GM21515 (cell line): ENCODE measurements around the gene QKI.
A peak's percentile ranks its signal among the peaks of the same experiment; 100 is the strongest.

Source experiments
- ATAC-seq: cut with Tn5 transposase; IDR thresholded peaks from one replicate; pipeline ENCODE4 v1.9.1; 2021; ENCODE audit not compliant: unreplicated experiment

QKI gene

DNA sequence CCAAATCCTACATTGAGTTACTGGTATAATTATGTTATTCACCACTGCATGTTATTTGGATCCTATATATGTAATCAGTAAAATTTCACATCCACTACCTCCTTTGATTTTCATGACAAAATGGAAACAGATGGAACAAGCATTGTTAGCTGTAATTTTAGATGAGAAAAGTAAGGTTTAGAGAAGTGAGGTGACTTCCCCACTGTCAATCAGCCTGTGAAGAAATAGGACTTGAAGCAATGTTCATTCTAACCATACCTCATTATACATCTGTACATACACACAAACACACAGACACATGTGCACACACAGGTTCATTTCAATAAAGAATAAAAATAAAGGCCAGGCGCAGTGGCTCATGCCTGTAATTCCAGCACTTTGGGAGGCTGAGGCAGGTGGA, 23.7 kb upstream of the QKI start:
- no peak for ATAC-seq

DNA sequence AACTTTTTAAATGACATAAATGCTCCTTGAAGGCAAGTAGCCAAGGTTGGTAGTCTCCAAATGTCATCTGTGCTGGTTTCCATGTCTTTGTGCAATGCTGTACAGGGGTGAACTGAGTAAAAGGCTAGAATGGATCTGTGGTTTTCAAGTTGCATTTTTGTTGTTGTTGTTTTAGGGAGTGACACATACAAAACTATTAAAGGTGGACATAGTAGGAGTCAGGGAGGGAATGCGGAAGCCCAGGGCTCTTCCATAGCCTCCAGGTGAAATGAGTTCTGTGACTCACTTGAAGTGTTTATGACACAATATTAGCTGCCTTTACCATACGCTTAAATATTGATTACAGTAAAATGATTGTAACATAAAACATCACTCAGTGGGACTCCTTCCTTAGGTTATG, 22.5 kb upstream of the QKI start:
- ATAC-seq, result no peak

DNA sequence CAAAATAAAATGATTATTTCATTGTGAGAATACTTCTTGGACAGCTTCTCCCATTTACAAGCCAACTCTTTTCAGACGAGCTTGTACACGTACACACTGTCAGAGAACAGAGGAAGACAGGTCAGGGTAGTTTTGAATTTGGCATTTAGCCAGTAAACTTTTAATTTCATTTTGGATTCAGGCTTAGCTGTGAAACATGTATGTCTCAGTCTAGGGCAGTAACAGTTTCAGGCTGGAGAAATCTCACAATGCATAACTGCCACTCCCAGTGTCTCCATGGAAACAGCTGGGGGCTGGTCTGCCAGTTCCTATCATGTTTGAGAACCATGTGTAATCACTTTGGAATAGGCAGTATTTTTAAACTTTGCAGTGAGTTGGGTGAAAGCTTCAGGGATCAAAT, 22.0 kb upstream of the QKI start:
- no peak for ATAC-seq

DNA sequence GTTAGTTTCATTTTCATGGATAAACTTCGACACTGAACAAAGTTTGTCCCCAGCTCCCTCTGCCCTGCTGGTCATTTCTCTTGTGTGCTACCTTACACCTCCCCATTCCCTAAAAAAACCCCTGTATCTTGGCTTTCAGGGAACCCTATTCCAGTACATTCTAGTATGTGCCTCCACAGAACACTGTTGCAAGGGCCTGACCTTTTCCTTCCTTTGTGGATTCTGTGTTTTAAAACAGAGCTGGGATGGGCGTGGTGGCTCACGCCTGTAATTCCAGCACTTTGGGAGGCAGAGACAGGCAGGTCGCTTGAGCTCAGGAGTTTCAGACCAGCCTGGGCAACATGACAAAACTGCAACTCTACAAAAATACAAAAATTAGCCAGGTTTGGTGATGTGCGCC, 20.6 kb upstream of the QKI start:
- ATAC-seq, result no peak

DNA sequence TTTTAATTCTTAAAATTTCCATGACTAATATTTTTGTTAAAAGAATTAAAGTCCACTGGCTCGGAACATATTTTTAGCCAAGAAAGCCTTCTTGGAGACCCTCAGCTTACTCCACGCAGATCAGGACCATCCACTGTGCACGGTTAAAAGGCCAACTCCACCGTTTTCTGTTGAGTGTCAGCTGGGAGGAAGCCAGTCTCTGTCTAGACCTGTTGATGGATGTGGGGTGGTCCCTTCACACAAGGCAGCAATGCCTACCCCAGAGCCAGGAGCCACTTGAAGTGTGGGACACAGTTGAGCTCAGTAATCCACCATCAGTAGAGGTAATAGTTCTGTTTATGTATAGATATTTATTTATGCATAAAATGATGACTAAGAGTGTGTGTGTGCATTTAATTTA, 19.9 kb upstream of the QKI start:
- no peak for ATAC-seq

DNA sequence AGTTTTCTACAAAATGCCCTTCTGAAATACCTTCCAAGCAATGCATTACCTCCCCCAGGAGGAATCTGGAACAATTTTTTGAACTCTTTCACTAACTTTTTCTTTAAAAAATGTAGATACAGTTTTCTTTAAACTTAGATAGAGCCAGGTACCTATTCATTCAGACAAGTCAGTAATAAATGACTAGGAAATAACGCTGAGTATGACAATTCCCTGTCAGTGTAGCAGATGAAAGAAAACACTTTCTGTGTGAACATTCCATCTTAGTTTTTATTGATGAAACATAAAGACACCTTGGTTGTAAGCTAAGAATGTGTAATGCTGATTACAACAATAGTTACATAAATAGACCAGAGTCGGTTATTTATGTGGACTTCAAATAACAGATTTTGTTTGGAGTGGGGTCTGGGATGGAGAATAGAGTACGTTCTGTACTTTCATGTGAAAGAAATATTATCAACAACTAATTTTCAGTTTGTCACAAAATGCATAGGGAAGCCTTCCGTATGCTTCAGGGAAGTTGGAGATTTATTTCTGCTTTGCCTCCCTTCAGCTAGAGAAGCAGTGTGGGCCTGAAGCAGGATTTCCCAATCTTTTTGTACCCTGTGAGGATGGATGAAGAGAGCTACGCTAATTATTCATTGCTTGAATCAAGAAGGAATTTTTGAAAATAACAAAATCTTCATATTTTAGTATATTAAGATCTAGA, 19.2 kb upstream of the QKI start:
- no peak for ATAC-seq

DNA sequence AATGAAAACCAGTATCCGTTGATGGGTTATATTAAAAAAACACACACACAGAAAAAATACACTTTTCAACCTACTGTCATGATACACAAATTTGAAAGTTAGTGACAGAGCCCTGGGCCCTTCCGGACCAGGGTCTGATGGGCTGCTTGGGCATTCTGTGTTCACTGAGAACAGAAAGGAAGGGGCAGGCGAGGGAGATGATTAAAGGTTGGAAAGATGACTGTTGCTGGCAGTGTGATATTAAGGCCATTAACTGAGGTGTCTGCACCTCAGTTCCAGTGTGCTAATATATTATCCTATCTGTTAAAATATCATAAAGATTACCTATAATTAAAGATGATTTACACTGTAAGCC, 18.7 kb upstream of the QKI start:
- ATAC-seq, result no peak

DNA sequence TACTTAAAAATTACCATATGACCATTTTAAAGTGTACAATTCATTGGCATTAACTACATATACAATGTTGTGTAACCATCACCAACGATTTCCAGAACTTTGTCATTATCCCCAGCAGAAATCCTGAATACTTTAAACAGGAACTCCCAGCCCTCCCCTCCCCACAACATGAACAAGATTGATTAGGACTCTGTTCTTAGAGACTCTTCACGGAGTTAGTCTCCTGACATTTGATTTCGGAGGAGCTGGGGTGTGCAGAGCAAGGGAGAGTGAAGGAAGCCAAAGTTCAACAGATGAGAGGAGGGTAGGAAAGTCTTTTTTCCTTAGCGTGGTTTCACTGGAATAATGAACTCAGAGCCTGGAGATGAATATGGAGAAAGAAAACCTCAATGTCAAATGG, 17.2 kb upstream of the QKI start:
- ATAC-seq, result no peak

DNA sequence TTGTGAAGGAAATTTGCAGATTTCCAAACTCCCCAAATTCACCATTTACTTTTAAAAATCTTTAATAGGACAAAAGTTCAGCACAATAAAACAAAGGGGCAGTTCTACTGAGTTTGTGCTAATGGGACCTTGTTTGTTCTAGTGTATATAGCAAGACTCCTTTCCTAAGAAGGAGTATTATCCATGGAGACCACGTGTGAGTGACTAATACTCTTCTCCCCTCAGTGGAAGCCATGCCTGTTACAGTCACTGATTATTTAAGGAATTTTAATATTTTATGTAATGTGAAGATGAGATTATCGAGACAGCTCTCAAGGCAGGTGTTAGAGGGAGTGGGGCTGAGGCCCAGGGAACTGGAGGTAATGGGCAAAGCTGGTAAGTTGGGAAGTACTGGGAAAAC, 16.4 kb upstream of the QKI start:
- ATAC-seq, result no peak

DNA sequence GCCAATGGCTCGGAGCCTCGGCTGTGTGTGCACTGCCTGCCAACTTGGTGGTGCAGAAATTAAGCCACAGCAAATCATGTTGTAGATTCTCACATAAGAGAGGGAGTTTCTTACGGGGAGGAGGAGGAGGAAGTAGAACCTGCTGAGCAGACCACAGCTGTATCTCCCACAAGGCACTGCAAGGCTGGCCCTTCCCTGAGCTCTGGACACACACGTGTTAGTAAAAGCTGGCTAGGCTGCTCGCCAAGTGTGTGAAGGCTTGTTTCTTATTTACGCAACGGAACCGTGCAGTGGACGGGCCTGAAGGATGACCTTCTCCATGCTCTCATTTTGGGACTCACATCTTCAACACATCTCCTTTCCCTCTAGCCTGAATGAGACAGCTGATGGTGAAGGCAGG, 15.7 kb upstream of the QKI start:
- peak; percentile 54 for ATAC-seq

DNA sequence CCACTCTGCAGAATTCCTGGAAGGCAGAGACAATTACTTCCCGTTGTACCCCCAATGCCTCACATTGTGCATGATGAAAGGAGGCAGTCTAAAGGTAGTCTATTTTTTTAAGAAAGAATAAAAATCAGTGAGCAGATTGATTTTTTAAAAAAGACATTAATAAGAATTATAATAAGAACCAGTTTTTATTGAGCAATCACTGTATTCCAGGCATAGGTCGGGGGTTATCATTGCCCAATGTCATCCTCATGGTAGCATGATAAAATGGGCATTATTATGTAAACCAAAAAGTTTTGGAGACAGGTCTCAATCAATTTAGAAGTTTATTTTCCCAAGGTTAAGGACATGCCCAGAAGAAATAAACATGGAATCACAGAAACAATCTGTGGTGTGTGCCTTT, 14.0 kb upstream of the QKI start:
- ATAC-seq, result no peak

DNA sequence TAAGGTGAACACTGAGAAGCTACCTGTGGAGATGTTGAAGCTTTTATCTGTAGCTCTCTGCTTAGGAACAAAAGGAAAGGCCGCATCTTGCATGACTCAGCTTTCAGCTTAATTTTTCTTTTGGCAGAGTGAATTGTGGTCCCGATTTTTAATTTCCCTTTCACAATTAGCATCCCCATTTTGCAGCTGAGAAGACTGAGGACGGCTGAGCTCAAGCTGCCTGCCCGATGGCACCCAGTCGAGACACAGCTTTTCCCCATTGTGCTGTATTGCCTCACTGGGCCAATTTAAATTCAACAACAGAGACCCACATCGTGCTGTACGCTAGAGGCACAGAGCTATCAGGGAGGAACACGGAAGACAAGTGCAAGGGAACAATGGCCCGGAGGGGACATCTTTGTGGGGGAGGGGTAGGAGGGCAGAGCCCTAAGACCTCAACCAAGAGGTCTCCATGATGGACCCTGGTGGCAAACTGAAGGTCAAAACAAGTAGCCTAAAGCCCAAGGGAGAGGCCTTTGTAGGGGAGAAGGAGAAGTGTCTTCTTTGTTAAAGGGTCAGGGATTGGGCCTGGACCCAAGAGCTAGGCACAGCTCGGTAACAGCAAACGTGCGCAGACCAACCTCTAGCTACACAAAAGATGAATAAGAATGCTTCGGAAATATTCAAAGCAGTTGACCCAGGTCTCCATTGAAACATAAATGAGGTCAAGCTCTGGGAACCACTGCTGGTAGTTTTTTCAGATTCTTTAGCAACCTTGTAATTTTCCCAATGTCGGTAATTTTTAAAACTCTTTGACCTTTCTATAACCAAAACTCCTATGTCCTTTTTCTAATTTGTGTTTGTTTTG, 13.3 kb upstream of the QKI start:
- ATAC-seq, result no peak

DNA sequence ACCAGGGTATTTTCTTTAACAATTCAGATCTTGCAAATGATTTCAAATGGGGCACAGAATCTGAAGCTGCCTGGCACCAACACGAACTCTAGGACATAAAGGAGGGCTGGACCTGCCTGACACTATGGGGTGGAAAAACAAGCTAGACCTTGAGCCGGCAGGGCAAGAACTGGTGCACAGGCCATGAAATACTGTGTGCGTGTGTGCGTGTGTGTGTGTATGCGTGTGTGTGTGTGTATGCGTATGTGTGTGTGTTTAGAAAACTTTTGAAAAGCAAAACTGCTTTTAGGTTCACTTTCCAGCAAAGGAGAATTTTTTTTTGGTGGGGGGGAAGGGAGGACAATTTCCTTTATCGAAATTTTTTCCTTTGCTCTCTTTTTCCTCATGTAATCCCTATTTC, 11.9 kb upstream of the QKI start:
- no peak for ATAC-seq

DNA sequence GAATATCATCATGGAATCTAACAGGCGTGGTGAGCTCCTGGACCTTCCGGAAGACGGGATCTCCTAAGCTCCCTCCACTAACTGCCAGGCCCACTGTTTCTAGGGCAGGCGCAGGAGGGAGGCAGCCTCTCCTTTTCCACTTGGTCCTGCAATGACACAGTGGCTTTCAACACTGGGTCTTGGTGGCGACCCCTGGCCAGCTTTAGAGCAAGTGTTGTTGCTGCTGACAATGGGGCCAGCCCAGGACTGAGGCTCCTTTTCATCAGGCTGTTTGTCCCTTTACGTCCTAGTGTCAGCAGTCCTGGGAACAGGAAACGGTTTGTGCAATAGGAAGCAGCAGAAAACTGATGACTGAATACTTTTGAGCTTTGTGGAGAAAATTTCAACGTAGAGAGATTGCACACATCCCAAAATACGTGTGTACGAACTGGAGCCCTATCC, 9.7 kb upstream of the QKI start:
- ATAC-seq, result no peak

DNA sequence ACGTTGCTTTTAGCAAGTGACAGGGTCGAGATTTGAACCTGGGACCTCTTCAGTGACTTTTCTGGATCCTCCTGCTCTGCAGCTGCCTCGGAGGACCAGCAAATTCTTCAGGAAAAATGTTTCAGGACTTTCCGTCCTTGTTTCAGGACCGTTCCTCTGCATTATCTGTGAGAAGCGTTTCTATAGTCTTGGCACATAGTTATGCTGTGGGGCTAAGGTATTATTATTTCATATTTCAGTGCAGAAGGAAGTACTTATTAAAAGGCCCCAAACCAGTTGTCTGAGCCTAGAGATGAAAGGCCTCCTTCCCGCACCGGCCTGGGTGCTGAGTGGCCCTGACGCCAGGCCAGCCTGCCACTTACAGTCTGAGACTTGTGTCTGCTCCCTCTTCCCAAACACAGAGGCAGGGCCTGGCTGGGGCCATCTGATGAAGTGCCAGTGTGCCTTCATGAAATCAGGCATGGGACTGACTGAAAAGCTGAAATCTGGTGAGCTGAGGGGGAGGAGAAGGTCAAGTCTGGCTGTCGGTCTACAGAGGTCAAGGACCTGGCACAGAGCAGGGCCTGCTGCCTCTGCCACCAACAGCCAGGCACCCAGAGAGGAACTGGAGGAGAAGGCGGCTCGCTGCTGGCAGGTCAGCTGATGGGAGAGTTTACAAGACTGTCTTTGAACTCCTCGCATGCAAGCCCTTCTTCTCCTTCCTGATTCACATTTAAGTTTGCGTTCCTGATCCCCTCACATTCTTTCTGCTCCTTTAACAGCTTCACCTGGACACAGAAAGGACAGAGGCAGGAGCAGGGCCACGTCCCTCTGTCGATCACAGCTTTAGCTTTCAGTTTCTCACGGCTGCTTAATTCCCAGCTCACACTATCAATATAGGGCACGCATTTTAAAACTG, 8.9 kb upstream of the QKI start:
- ATAC-seq, result peak; percentile 76

DNA sequence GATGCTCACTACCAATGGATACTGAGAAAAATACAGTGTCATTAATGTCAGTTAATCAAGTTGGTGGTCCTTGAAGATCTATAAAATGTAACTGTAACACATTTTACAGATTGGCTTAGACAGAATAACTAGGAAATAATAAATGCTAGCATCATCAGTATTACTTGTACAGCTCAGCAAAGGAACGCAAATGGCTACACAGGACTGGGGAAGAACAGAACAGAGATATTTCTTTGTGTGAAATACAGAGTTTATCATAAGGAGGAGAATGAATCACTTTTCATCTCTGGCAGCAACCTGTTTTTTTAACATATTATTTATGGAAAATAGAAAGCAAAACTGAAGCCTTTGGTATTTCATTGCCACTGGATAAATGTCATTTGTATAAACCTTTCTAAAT, 8.2 kb upstream of the QKI start:
- ATAC-seq, result peak; percentile 15

DNA sequence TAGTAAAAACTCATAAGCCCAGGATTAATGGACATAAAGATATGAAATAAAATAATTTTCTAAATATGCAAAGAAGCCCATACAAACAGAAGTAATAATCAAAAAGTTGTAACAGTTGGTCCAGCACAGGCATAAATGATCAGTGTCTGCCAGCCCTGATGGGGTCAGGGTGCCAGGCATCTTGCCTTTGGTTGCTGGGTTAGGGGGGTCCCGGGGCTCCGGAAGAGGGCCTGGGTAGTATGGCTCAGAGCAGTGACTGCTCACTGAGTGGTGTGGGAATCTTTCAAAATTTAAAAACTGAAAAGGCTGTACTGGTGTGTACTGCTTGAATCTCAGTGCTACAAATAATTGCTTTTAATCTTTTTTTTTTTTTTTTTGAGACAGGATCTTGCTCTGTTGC, 7.7 kb upstream of the QKI start:
- no peak for ATAC-seq

DNA sequence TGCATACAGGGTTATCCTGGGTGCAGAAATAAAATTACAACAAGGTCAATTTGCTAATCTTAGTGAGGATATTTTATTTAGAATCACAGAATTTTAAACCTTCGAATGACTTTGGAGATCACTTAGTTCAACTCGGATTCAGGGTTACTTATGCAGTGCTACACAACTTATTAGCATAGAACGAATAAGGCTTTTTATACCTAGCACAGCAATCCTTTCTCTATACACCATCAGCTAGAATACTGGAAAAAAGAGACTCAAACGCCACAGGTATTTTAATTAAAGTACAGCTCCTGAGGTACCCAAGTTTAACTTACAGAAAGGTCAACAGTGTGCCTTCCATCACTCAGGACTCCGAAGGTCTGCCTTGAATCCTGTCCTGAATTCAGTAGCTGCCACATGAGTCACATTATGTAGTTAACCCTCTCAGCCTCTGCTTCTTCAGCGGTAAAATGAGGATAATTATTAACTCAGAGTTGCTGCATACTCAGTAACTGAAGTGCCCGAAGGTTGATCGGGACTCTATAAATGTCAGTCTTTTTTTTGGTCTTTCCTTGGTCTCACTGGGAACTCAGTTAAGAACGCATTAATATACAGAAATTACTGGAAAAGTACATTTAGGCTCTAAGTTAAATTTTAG, 6.0 kb upstream of the QKI start:
- ATAC-seq, result no peak

DNA sequence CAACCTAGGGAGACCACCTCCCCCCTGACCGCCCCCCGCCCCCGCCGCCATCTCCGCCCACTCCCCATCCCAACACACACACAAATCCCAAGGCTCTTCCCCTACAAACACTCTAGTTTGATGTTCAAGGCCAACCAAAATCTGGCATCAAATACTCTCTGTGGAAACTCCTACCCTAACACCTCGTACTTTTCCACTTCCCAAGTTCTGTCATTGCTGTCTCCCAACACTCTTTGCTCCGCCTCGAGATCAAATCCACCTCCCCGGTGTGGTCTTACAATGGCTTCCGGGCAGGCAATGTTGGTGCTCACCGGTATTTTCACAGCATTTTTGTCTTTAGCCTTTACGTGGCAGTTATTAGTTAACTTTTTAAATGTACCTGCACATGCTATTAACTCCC, 4.8 kb upstream of the QKI start:
- no peak for ATAC-seq

DNA sequence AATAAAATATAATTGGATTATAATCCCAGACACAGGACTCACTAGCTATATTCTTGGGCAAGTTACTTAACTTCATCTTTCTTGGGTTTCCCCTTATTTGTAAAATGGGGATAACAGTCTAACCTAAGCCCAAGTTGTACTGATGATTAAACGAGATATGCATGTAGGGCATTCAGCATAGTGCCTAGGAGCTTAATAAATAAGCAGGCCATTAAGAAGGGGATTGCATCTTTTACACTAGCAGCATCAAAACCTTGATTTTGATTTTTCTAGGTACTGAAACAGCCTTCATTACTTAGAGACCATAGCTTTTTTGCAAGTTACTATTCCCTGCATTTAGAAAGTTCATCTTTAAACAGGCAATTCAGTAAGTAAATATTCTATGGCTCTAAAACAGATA, 2.2 kb upstream of the QKI start:
- ATAC-seq, result no peak

DNA sequence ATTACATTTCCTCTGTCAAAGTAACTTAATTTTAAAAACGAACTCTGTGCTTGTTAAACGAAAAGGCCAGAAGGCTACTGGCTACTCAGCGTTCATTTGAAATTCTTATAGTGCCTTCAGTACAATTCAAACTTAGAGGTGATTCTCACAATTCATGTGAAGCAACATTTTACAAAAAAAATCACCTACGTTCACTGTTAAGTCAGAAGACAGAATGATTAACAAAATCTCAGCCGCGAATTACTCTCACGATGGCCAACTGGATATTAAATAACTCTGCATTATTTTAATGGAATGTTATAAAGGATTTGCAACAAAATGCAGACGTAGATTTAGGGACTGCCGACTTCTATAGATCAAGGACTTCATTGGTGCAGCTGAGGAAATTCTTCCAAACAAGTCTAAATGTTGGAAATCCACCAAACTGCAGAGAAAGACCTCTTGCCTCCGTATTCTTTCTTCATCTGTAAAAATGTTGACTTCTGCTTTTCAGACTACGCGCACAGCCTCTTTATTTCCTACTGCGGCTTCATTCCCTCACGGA, 1.6 kb upstream of the QKI start:
- ATAC-seq, result no peak
